LNCaP clone FGC (cell line): ENCODE results near the gene RNU6-9.

Source experiments
- DNase-seq: peaks from one replicate; pipeline ENCODE4 v3.0.0-alpha.2; 2011; ENCODE audit warnings: low read depth
- H3K4me3 ChIP-seq: 2 replicates; pipeline ENCODE4 v1.5.1; 2011; ENCODE audit warnings: mild to moderate bottlenecking, low read depth, low read length, control low read depth
- TF ChIP-seq, protein P1 (sequence below): IDR thresholded peaks from 2 replicates; pipeline ENCODE4 v1.5.1; 2012; ENCODE audit warnings: mild to moderate bottlenecking; ENCODE audit not compliant: control insufficient read depth, insufficient read depth; ENCODE audit errors: extremely low read depth

The RNU6-9 gene

GRCh38 chr19:929203-929890 lies 36.1 kb downstream of the RNU6-9 start:
- TF ChIP-seq, protein P1, sequence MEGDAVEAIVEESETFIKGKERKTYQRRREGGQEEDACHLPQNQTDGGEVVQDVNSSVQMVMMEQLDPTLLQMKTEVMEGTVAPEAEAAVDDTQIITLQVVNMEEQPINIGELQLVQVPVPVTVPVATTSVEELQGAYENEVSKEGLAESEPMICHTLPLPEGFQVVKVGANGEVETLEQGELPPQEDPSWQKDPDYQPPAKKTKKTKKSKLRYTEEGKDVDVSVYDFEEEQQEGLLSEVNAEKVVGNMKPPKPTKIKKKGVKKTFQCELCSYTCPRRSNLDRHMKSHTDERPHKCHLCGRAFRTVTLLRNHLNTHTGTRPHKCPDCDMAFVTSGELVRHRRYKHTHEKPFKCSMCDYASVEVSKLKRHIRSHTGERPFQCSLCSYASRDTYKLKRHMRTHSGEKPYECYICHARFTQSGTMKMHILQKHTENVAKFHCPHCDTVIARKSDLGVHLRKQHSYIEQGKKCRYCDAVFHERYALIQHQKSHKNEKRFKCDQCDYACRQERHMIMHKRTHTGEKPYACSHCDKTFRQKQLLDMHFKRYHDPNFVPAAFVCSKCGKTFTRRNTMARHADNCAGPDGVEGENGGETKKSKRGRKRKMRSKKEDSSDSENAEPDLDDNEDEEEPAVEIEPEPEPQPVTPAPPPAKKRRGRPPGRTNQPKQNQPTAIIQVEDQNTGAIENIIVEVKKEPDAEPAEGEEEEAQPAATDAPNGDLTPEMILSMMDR = no peak
- no peak for DNase-seq
- no peak overlapping the region for H3K4me3 ChIP-seq

DNA sequence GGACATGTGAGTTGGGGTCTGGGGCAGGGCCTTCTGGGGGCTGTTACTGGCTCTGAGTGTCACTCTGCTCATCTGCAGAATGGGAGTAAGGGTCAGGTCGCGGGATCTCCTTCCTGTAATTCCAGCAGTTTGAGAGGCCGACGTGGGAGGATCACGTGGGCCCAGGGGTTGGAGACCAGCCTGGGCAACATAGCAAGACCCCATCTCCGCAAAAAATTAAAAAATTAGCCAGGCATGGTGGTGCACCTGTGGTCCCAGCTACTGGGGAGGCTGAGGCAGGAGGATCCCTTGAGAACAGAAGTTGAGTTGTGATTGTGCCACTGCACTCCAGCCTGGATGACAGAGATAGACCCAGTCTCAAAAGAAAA lies 36.6 kb downstream of the RNU6-9 start:
- no peak for DNase-seq
- H3K4me3 ChIP-seq = no peak overlapping the region
- TF ChIP-seq, protein P1 = no peak

DNA sequence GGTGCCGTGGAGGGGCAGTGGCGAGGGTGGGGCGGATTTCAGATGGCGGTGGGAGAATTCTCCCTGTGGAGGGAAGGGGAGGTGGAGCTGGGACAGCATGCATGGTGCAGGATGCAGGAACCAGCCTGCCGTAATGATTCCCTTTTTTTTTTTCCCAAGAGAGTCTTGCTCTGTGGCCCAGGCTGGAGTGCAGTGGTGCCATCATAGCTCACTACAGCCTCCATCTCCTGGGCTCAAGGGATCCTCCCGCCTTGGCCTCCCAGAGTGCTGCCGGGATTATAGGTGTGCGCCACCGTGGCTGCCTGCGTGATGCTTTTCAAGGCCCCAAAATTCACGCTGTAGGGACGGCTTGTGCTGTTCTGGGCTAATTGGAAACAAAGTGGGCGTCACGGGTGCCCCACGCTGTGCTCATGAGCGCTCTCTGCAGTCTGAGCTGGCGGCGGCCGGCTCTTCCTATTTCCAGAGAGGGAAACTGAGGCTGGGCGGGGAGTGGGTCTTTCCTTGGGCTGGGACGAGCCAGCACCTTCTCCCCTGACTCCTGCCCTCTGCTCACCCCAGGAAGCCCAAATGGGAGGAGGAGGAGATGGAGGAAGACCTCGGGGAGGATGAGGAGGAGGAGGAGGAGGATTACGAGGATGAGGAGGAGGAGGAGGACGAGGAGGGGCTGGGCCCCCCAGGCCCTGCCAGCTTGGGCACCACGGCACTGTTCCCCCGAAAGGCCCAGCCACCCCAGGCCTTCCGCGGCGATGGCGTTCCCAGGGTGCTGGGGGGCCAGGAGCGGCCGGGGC lies 38.8 kb downstream of the RNU6-9 start:
- no peak overlapping the region for H3K4me3 ChIP-seq
- DNase-seq = no peak

DNA sequence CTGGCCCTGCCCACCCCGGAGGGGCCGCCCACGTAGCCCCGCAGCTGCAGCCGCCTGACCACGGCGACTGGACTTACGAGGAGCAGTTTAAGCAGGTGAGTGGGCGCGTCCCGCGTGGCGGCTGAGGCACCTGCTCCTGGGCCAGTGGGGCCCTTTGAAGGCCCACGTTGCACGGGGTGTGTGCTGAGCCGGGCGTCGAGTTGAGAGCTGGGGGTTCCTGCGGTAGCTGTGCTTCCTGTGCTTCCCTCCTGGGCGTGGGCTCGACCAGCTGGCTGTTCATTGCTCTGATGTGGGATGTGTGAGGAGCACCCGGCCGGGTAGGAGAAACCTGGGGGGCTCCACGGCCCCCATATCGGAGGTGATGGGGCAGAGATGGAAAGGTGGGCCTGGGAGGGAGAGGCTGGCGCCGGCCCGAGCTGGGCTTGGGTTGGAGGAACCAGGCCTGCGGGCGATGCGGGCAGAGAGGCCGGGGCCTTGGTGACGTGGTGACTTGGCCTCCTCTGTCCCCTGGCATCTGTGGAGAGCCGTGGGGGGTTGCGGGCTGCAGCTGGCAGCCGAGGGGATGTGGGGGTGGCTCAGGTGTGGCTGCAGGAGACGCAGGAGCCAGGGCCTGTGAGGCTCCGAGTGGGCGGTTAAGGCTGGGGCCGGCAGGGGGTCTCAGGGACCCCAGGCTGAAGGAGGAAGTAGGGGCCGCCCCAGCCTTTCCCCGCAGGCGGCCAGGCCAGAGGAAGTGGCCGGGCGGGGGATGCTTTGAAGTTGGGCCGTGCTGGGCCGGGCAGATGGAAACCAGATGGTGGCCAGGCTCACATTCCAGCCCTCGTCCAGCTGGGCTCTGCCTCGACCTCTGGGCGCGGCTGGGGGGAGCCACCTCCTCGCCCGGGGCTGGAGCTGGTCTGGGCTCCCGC lies 39.6 kb downstream of the RNU6-9 start:
- H3K4me3 ChIP-seq = no peak overlapping the region
- DNase-seq = no peak
- TF ChIP-seq, protein P1 = no peak

More for the DNA sequence above, 38.8 kb downstream of the RNU6-9 start:
- TF ChIP-seq, protein P1 = no peak

DNA sequence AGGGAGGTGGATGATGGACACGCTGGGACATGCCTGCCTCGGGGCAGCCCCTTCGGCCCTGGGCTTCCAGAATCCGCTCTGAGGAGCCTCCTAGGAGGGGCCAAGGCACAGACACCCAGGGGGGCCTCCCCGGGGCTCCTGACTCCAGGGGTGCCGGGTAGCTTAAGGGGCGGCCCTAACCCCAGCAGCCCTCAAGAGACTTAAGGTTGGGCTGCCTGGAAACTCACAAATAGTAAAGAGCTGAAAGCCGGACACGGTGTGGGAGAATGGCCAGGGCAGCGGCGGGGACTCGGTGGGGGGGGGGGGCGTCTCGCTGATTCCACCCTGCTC lies 40.2 kb downstream of the RNU6-9 start:
- TF ChIP-seq, protein P1 = no peak
- DNase-seq = no peak
- H3K4me3 ChIP-seq = no peak overlapping the region

- H3K4me3 ChIP-seq = peak overlapping the region; percentile 21; the same call in 1 of the 2 replicates
- DNase-seq = no peak
- TF ChIP-seq, protein P1 = no peak
Observed at GRCh38 chr19:934197-934840, 41.0 kb downstream of the RNU6-9 start.
